HEK293 (cell line): ENCODE data around the gene MCTP1.

Experiments
- CTCF ChIA-PET: fragments of 350-600 bp; formaldehyde crosslinking; extraction: SDS; loops from one replicate; lab custom pipeline; 2021; ENCODE audit warnings: antibody characterized with exemption; lab: Yijun Ruan, JAX
- POLR2A ChIA-PET: fragments of 300-600 bp; formaldehyde crosslinking; extraction: SDS; loops from one replicate; lab custom pipeline; 2020; ENCODE audit warnings: antibody characterized with exemption, inconsistent platforms; lab: Yijun Ruan, JAX
- H3K27ac ChIP-seq: fragments of 200-500 bp; sonication (Bioruptor generic); 2 replicates; pipeline ENCODE4 v1.5.1; 2014; ENCODE audit warnings: low read depth, low read length, control low read depth, inconsistent platforms; ENCODE audit errors: extremely low read depth
- H3K36me3 ChIP-seq, 2 experiments: fragments of 200-500 bp in 1 of 2; sonication (Bioruptor generic) in 1 of 2; 1 replicate in 1 of 2; 2 replicates in 1 of 2; pipeline ENCODE4 v1.5.1; 2014 to 2017; ENCODE audit warnings: inconsistent platforms in 2 of 2, low read length in 2 of 2; ENCODE audit not compliant: control insufficient read depth in 2 of 2, insufficient read depth in 1 of 2
- H3K4me1 ChIP-seq: fragments of 200-500 bp; sonication (Bioruptor generic); 2 replicates; pipeline ENCODE4 v1.5.1; 2014; ENCODE audit warnings: mild to moderate bottlenecking, low read length, inconsistent platforms; ENCODE audit not compliant: control insufficient read depth, insufficient read depth
- H3K4me3 ChIP-seq: 2 replicates; pipeline ENCODE4 v1.5.1; 2011; ENCODE audit warnings: low read depth, mild to moderate bottlenecking, control low read depth, low read length, moderate library complexity
- H3K9me3 ChIP-seq: fragments of 200-500 bp; sonication (Bioruptor generic); 2 replicates; pipeline ENCODE4 v1.5.1; 2014; ENCODE audit warnings: low read depth, low read length, inconsistent platforms; ENCODE audit not compliant: control insufficient read depth, insufficient read depth
- BCL11A ChIP-seq: fragments of 450-650 bp; formaldehyde crosslinking; IDR thresholded peaks from 2 replicates; pipeline ENCODE4 v1.5.1; 2016; ENCODE audit warnings: low read depth, missing biosample characterization, missing genetic modification characterization
- KLF10 ChIP-seq: fragments of 450-650 bp; IDR thresholded peaks from 2 replicates; pipeline ENCODE4 v1.5.1; 2018; ENCODE audit warnings: missing biosample characterization, mild to moderate bottlenecking, missing genetic modification characterization
- REPIN1 ChIP-seq: fragments of 450-650 bp; formaldehyde crosslinking; IDR thresholded peaks from 2 replicates; pipeline ENCODE4 v1.5.1; 2017; ENCODE audit warnings: missing biosample characterization, missing genetic modification characterization, low read depth
- SETDB1 ChIP-seq: IDR thresholded peaks from one replicate; pipeline ENCODE4 v1.6.1; 2017; ENCODE audit warnings: mild to moderate bottlenecking, low read length, moderate library complexity, mixed read lengths; ENCODE audit not compliant: insufficient read length
- SP7 ChIP-seq: fragments of 450-650 bp; formaldehyde crosslinking; IDR thresholded peaks from 2 replicates; pipeline ENCODE4 v1.5.1; 2016; ENCODE audit warnings: missing biosample characterization, missing genetic modification characterization
- TRIM28 ChIP-seq: IDR thresholded peaks from 2 replicates; pipeline ENCODE4 v1.6.1; 2011; ENCODE audit warnings: low read length, control low read depth, borderline replicate concordance
- ZBTB48 ChIP-seq: fragments of 450-650 bp; formaldehyde crosslinking; IDR thresholded peaks from 2 replicates; pipeline ENCODE4 v1.5.1; 2016; ENCODE audit warnings: missing biosample characterization, missing genetic modification characterization
- ZNF112 ChIP-seq: fragments of 450-650 bp; formaldehyde crosslinking; IDR thresholded peaks from 2 replicates; pipeline ENCODE4 v1.5.0; 2017; ENCODE audit warnings: missing biosample characterization, missing genetic modification characterization
- ZNF114 ChIP-seq: fragments of 450-650 bp; formaldehyde crosslinking; IDR thresholded peaks from 2 replicates; pipeline ENCODE4 v1.5.0; 2017; ENCODE audit warnings: missing biosample characterization, missing genetic modification characterization
- ZNF174 ChIP-seq: fragments of 450-650 bp; formaldehyde crosslinking; IDR thresholded peaks from 2 replicates; pipeline ENCODE4 v1.5.0; 2017; ENCODE audit warnings: missing biosample characterization, mild to moderate bottlenecking, missing genetic modification characterization
- ZNF239 ChIP-seq: fragments of 450-650 bp; formaldehyde crosslinking; IDR thresholded peaks from 2 replicates; pipeline ENCODE4 v1.5.1; 2016; ENCODE audit warnings: missing biosample characterization, missing genetic modification characterization
- ZNF292 ChIP-seq: fragments of 450-650 bp; formaldehyde crosslinking; IDR thresholded peaks from 2 replicates; pipeline ENCODE4 v1.5.1; 2016; ENCODE audit warnings: low read depth, missing biosample characterization, missing genetic modification characterization, borderline replicate concordance
- ZNF366 ChIP-seq: fragments of 450-650 bp; formaldehyde crosslinking; conservative IDR thresholded peaks from 2 replicates; pipeline ENCODE4 v1.5.1; 2016; ENCODE audit warnings: missing biosample characterization, missing genetic modification characterization
- ZNF529 ChIP-seq: fragments of 450-650 bp; formaldehyde crosslinking; IDR thresholded peaks from 2 replicates; pipeline ENCODE4 v1.5.1; 2017; ENCODE audit warnings: missing genetic modification characterization, missing biosample characterization; ENCODE audit not compliant: insufficient replicate concordance
- ZNF548 ChIP-seq: fragments of 450-650 bp; formaldehyde crosslinking; IDR thresholded peaks from 2 replicates; pipeline ENCODE4 v1.5.1; 2016; ENCODE audit warnings: missing biosample characterization, missing genetic modification characterization
- ZNF571 ChIP-seq: fragments of 450-650 bp; formaldehyde crosslinking; IDR thresholded peaks from 2 replicates; pipeline ENCODE4 v1.5.0; 2017; ENCODE audit warnings: missing biosample characterization, missing genetic modification characterization
- ZNF621 ChIP-seq: fragments of 450-650 bp; formaldehyde crosslinking; IDR thresholded peaks from 2 replicates; pipeline ENCODE4 v1.5.1; 2017; ENCODE audit warnings: missing biosample characterization, missing genetic modification characterization
- ZNF623 ChIP-seq: fragments of 450-650 bp; formaldehyde crosslinking; IDR thresholded peaks from 2 replicates; pipeline ENCODE4 v1.5.1; 2016; ENCODE audit warnings: missing biosample characterization, missing genetic modification characterization
- ZNF626 ChIP-seq: fragments of 450-650 bp; sonication (Bioruptor Pico); formaldehyde crosslinking; IDR thresholded peaks from 2 replicates; pipeline ENCODE4 v1.5.1; 2018; ENCODE audit warnings: missing biosample characterization, missing genetic modification characterization, inconsistent platforms
- ZNF658 ChIP-seq: fragments of 450-650 bp; formaldehyde crosslinking; IDR thresholded peaks from 2 replicates; pipeline ENCODE4; 2016; ENCODE audit warnings: missing biosample characterization, missing genetic modification characterization
- ZNF664 ChIP-seq: fragments of 450-650 bp; formaldehyde crosslinking; IDR thresholded peaks from 2 replicates; pipeline ENCODE4 v1.5.1; 2016; ENCODE audit warnings: missing biosample characterization, missing genetic modification characterization
- ZNF701 ChIP-seq: fragments of 450-650 bp; formaldehyde crosslinking; IDR thresholded peaks from 2 replicates; pipeline ENCODE4 v1.5.1; 2016; ENCODE audit warnings: missing biosample characterization, missing genetic modification characterization
- ZNF768 ChIP-seq: fragments of 450-650 bp; formaldehyde crosslinking; IDR thresholded peaks from 2 replicates; pipeline ENCODE4 v1.5.1; 2018; ENCODE audit warnings: missing biosample characterization, mild to moderate bottlenecking, missing genetic modification characterization
- ZNF777 ChIP-seq: fragments of 450-650 bp; formaldehyde crosslinking; IDR thresholded peaks from 2 replicates; pipeline ENCODE4 v1.5.1; 2017; ENCODE audit warnings: missing biosample characterization, missing genetic modification characterization, borderline replicate concordance
- TF ChIP-seq, protein P1 (sequence below): fragments of 450-650 bp; formaldehyde crosslinking; IDR thresholded peaks from 2 replicates; pipeline ENCODE4 v1.5.1; 2016; ENCODE audit warnings: missing biosample characterization, missing genetic modification characterization
- TF ChIP-seq, protein P2 (sequence below): fragments of 450-650 bp; formaldehyde crosslinking; IDR thresholded peaks from 2 replicates; pipeline ENCODE4 v1.5.1; 2017; ENCODE audit warnings: missing biosample characterization, missing genetic modification characterization
- TF ChIP-seq, protein P3 (sequence below): fragments of 450-650 bp; formaldehyde crosslinking; IDR thresholded peaks from 2 replicates; pipeline ENCODE4 v1.5.0; 2017; ENCODE audit warnings: missing biosample characterization, missing genetic modification characterization, borderline replicate concordance
- TF ChIP-seq, protein P4 (sequence below): fragments of 450-650 bp; formaldehyde crosslinking; IDR thresholded peaks from 2 replicates; pipeline ENCODE4 v1.5.1; 2016; ENCODE audit warnings: missing biosample characterization, missing genetic modification characterization
- TF ChIP-seq, protein P5 (sequence below): fragments of 450-650 bp; formaldehyde crosslinking; IDR thresholded peaks from 2 replicates; pipeline ENCODE4 v1.5.1; 2016; ENCODE audit warnings: missing biosample characterization, missing genetic modification characterization

MCTP1 gene

DNA sequence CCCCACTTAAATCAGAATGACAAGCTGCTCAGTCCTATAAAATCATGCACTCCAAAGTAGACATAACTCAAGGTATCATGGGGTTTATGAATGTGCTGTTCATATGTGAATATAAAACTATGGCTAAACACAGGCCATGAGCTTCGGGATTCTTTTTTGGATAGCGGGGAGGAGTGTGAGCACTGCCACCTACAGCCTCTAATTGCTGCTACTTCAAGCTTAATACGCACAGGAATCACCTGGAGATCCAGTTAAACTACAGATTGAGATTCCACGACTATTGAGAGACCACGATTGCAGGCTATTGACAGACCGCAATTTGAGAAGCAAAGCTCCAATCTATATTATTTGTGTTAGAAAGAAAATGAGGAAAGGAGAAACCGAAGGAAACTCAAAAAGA lies 231.6 kb downstream of the MCTP1 start (continued):
- no peak for TF ChIP-seq ZNF701
- TF ChIP-seq, protein P1, sequence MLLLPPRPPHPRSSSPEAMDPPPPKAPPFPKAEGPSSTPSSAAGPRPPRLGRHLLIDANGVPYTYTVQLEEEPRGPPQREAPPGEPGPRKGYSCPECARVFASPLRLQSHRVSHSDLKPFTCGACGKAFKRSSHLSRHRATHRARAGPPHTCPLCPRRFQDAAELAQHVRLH, result no peak
- no peak for TF ChIP-seq ZNF626 (tag by site-specific recombination)
- no peak for TF ChIP-seq ZNF658 (tag by site-specific recombination)
- TF ChIP-seq, all 188 proteins: peak for 0

DNA sequence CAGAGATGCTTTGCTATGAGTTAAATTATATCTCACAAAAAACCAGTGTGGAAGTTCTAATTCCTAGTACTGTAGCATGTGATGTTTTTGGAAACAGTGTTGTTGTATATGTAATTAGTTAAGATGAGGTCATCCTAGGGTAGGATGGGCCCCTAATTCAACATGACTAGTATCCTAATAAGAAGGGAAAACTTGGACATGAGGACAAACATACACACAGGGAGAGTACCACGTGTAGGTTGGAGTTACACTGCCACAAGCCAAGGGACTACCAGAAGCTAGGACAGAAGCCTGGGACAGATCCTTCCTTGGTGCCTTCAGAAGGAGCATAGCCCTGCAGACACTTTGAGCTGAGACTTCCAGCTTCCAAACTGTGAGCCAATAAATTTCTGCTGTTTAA lies 234.2 kb downstream of the MCTP1 start:
- Histone ChIP-seq H3K4me3 (no peak overlapping the region), H3K9me3 (no peaks in the 10 kb centered on the region), H3K36me3 (no peaks in the 10 kb centered on the region), H3K4me1 (0 out of 2 replicates have a peak, but pooled peaks cover 2% of the 10 kb centered on the region), H3K27ac (no peak overlapping the region)
- ChIA-PET POLR2A (no interaction called here), CTCF (interaction anchor here (0.6 to 0.8 kb wide), 3 partner anchors 128 to 821 kb away, joined by 3 to 5 read pairs (median 5); no protein-coding TSS in a partner anchor)
- TF ChIP-seq KLF10 (tag by site-specific recombination) (no peak), ZNF292 (no peak), ZNF621 (no peak), TRIM28 (no peak), ZNF623 (tag by site-specific recombination) (no peak), ZNF529 (tag by site-specific recombination) (no peak), ZNF777 (tag by site-specific recombination) (no peak), ZNF571 (tag by site-specific recombination) (no peak), ZNF239 (tag by site-specific recombination) (no peak), ZNF366 (tag by site-specific recombination) (peak; percentile 34; the same call in 1 of the 2 replicates), ZBTB48 (peak; percentile 51), REPIN1 (tag by site-specific recombination) (no peak), ZNF548 (peak; percentile 90), BCL11A (no peak), SETDB1 (no peak), ZNF112 (no peak), ZNF174 (tag by site-specific recombination) (no peak), ZNF664 (0 out of 2 replicates have a peak, but pooled peaks have one; percentile 21), ZNF658 (tag by site-specific recombination) (no peak), ZNF768 (tag by site-specific recombination) (no peak), ZNF114 (no peak), SP7 (tag by site-specific recombination) (peak; percentile 61)
- TF ChIP-seq, protein P2, sequence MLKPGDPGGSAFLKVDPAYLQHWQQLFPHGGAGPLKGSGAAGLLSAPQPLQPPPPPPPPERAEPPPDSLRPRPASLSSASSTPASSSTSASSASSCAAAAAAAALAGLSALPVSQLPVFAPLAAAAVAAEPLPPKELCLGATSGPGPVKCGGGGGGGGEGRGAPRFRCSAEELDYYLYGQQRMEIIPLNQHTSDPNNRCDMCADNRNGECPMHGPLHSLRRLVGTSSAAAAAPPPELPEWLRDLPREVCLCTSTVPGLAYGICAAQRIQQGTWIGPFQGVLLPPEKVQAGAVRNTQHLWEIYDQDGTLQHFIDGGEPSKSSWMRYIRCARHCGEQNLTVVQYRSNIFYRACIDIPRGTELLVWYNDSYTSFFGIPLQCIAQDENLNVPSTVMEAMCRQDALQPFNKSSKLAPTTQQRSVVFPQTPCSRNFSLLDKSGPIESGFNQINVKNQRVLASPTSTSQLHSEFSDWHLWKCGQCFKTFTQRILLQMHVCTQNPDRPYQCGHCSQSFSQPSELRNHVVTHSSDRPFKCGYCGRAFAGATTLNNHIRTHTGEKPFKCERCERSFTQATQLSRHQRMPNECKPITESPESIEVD (tag by site-specific recombination), result no peak
- TF ChIP-seq, protein P3, sequence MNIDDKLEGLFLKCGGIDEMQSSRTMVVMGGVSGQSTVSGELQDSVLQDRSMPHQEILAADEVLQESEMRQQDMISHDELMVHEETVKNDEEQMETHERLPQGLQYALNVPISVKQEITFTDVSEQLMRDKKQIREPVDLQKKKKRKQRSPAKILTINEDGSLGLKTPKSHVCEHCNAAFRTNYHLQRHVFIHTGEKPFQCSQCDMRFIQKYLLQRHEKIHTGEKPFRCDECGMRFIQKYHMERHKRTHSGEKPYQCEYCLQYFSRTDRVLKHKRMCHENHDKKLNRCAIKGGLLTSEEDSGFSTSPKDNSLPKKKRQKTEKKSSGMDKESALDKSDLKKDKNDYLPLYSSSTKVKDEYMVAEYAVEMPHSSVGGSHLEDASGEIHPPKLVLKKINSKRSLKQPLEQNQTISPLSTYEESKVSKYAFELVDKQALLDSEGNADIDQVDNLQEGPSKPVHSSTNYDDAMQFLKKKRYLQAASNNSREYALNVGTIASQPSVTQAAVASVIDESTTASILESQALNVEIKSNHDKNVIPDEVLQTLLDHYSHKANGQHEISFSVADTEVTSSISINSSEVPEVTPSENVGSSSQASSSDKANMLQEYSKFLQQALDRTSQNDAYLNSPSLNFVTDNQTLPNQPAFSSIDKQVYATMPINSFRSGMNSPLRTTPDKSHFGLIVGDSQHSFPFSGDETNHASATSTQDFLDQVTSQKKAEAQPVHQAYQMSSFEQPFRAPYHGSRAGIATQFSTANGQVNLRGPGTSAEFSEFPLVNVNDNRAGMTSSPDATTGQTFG (tag by site-specific recombination), result no peak
- TF ChIP-seq, protein P4, sequence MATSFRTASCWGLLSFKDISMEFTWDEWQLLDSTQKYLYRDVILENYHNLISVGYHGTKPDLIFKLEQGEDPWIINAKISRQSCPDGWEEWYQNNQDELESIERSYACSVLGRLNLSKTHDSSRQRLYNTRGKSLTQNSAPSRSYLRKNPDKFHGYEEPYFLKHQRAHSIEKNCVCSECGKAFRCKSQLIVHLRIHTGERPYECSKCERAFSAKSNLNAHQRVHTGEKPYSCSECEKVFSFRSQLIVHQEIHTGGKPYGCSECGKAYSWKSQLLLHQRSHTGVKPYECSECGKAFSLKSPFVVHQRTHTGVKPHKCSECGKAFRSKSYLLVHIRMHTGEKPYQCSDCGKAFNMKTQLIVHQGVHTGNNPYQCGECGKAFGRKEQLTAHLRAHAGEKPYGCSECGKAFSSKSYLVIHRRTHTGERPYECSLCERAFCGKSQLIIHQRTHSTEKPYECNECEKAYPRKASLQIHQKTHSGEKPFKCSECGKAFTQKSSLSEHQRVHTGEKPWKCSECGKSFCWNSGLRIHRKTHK (tag by site-specific recombination), result no peak
- TF ChIP-seq, protein P5, sequence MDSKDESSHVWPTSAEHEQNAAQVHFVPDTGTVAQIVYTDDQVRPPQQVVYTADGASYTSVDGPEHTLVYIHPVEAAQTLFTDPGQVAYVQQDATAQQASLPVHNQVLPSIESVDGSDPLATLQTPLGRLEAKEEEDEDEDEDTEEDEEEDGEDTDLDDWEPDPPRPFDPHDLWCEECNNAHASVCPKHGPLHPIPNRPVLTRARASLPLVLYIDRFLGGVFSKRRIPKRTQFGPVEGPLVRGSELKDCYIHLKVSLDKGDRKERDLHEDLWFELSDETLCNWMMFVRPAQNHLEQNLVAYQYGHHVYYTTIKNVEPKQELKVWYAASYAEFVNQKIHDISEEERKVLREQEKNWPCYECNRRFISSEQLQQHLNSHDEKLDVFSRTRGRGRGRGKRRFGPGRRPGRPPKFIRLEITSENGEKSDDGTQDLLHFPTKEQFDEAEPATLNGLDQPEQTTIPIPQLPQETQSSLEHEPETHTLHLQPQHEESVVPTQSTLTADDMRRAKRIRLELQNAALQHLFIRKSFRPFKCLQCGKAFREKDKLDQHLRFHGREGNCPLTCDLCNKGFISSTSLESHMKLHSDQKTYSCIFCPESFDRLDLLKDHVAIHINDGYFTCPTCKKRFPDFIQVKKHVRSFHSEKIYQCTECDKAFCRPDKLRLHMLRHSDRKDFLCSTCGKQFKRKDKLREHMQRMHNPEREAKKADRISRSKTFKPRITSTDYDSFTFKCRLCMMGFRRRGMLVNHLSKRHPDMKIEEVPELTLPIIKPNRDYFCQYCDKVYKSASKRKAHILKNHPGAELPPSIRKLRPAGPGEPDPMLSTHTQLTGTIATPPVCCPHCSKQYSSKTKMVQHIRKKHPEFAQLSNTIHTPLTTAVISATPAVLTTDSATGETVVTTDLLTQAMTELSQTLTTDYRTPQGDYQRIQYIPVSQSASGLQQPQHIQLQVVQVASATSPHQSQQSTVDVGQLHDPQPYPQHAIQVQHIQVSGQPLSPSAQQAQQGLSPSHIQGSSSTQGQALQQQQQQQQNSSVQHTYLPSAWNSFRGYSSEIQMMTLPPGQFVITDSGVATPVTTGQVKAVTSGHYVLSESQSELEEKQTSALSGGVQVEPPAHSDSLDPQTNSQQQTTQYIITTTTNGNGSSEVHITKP (tag by site-specific recombination), result no peak
